Transverse colon (tissue), 3 donors: Measurements from ENCODE around the gene CLSTN2.

Source experiments
- CTCF ChIP-seq, 5 experiments: fragments of 200-600 bp in 3 of 5; fragments of 450-650 bp in 2 of 5; sonication (generic) in 3 of 5; IDR thresholded peaks; 1 replicate in 2 of 5; 2 replicates in 3 of 5; pipeline ENCODE4 v1.5.1; 2016 to 2017; ENCODE audit warnings: antibody characterized with exemption in 5 of 5, inconsistent platforms in 3 of 5, mild to moderate bottlenecking in 2 of 5, moderate library complexity in 1 of 5
- EP300 ChIP-seq: sonication (generic); formaldehyde crosslinking; IDR thresholded peaks from one replicate; pipeline ENCODE4 v1.6.1; 2017; ENCODE audit warnings: antibody characterized with exemption, low read depth
- POLR2A ChIP-seq: fragments of 450-650 bp; IDR thresholded peaks from one replicate; pipeline ENCODE4 v1.6.1; 2016; ENCODE audit warnings: antibody characterized with exemption, mild to moderate bottlenecking, moderate library complexity

DNA sequence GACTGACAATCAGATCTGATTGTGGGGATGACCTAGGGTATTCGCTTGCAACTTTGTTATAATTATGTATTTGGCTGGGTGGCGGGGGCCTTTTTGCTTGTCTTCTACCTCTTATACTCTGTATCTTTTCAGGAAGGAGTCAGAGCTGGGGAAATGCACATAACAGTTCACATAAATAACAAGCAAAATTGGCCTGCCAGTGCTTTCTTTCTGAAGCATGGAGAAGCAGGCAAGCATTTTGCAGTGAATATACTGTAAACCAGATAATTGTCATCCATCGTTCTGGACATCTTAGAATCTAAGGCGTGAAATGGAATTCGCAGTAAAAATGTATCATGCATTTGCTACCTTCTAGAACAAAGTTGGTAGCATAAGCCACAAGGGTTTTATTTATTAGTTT lies 227.6 kb downstream of the CLSTN2 start:
- TF ChIP-seq POLR2A (no peak), EP300 (no peak), CTCF (IDR thresholded peaks at IDR 0.05) (no peak)
